ENCODE data around the gene FLT1.

DNA sequence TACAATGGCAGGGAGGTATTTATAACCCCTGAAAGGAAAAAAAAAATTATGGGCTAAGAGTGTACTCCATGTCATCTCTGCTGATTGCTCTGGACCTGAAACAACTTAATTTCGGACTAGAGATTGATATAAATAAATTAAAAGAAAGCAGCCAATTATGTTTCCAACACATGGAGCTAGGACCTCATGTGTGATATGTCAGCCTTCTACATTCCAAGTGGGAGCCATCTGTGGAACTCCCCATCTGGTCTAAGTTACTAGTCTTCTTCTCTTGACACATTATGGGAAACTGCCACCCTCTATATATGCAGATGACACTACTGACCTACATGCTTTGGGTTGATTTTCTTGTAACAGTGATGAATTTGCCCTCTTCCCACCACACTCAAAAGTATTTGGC, 86.1 kb downstream of the FLT1 start:
- TF ChIP-seq, protein P1, sequence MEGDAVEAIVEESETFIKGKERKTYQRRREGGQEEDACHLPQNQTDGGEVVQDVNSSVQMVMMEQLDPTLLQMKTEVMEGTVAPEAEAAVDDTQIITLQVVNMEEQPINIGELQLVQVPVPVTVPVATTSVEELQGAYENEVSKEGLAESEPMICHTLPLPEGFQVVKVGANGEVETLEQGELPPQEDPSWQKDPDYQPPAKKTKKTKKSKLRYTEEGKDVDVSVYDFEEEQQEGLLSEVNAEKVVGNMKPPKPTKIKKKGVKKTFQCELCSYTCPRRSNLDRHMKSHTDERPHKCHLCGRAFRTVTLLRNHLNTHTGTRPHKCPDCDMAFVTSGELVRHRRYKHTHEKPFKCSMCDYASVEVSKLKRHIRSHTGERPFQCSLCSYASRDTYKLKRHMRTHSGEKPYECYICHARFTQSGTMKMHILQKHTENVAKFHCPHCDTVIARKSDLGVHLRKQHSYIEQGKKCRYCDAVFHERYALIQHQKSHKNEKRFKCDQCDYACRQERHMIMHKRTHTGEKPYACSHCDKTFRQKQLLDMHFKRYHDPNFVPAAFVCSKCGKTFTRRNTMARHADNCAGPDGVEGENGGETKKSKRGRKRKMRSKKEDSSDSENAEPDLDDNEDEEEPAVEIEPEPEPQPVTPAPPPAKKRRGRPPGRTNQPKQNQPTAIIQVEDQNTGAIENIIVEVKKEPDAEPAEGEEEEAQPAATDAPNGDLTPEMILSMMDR (IDR thresholded peaks at IDR 0.05) = no peak
- TF ChIP-seq POLR2A (IDR thresholded peaks at IDR 0.05) = no peak
